ENCODE measurements around the gene CCER1.

Gene CCER1

DNA sequence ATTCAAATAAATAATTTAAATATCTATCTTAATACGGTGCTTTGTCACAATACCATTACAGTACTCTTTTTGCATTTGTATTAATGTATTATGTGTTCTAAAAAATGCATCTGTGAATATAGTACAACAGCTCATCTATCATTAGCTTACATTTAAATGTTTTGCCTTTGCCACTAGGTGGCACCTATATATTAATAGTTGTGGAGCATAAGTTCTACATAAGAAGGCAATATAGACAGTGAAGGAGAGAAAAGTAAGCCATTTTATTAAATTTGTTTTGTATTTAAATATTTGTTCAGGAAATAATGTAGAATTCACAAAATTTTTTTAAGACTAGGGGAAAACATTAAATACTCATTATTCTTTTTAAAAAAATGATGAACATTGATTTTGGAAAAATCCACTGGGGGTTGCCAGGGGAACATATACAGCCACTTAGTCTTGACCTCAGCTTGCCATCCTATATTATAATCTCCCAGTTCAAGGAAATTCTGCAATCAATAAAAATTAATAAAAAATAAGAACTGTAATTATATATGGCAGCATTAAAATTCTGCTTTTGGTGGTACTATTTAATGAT, 9.8 kb downstream of the CCER1 start:
- Histone ChIP-seq H3K9me2 (replicated peaks; ENCODE audit: control insufficient read depth, low read length) (no peaks in the 10 kb centered on the region), H3K4me2 (ENCODE audit: low read length) (no peak overlapping the region), H3K9me3 (ENCODE audit: control insufficient read depth, insufficient read depth, low read length) (no peaks in the 10 kb centered on the region), H3F3A (ENCODE audit: control insufficient read depth, insufficient read depth) (no peaks in the 10 kb centered on the region), H3K79me2 (ENCODE audit: control insufficient read depth, low read length) (no peaks in the 10 kb centered on the region), H3K27ac (ENCODE audit: low read depth, low read length) (no peak overlapping the region), H3K4me1 (ENCODE audit: control insufficient read depth, low read length) (no peaks in the 10 kb centered on the region), H3K27me3 (ENCODE audit: control insufficient read depth, low read length) (peaks cover 2% of the 10 kb centered on the region; the same call in 1 of the 2 replicates), H3K36me3 (ENCODE audit: control insufficient read depth, low read length) (no peaks in the 10 kb centered on the region), H4K20me1 (ENCODE audit: control insufficient read depth, insufficient read depth, low read depth, low read length) (no peaks in the 10 kb centered on the region), H3K4me3 (ENCODE audit: low read length) (no peak overlapping the region)
- TF ChIP-seq EZH2phosphoT487 (IDR thresholded peaks at IDR 0.05; ENCODE audit: borderline replicate concordance, low read length), result no peak
- TF ChIP-seq, protein P1, sequence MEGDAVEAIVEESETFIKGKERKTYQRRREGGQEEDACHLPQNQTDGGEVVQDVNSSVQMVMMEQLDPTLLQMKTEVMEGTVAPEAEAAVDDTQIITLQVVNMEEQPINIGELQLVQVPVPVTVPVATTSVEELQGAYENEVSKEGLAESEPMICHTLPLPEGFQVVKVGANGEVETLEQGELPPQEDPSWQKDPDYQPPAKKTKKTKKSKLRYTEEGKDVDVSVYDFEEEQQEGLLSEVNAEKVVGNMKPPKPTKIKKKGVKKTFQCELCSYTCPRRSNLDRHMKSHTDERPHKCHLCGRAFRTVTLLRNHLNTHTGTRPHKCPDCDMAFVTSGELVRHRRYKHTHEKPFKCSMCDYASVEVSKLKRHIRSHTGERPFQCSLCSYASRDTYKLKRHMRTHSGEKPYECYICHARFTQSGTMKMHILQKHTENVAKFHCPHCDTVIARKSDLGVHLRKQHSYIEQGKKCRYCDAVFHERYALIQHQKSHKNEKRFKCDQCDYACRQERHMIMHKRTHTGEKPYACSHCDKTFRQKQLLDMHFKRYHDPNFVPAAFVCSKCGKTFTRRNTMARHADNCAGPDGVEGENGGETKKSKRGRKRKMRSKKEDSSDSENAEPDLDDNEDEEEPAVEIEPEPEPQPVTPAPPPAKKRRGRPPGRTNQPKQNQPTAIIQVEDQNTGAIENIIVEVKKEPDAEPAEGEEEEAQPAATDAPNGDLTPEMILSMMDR (IDR thresholded peaks at IDR 0.05; ENCODE audit: low read depth, low read length, poor library complexity, severe bottlenecking), result peak; percentile 56

DNA sequence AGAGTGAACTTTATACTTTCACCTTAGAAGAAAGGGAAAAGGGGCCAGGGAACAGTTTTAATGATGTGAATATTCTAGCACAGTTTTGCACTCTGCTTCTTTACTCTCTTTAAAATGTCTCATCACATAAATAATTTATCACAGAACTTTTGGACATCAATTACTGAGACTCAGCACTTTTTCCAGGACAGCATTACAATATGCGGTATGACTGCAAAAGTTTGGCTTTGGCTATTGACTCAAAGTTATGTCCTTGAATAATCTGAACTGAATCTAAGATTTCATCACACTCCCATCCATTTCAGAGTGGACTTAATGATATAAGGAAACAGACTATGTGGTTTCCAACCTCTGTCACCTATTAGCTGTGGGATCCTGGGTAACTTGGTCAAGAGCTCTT, 11.7 kb downstream of the CCER1 start:
- H3K9me2 ChIP-seq (replicated peaks; ENCODE audit: control insufficient read depth, low read length), result no peaks in the 10 kb centered on the region
- no peak overlapping the region for H3K27ac ChIP-seq (ENCODE audit: low read depth, low read length)
- no peak for TF ChIP-seq EZH2phosphoT487 (IDR thresholded peaks at IDR 0.05; ENCODE audit: borderline replicate concordance, low read length)
- TF ChIP-seq, protein P1 (IDR thresholded peaks at IDR 0.05; ENCODE audit: low read depth, low read length, poor library complexity, severe bottlenecking), result no peak
- no peak overlapping the region for H3K4me3 ChIP-seq (ENCODE audit: low read length)
- no peak overlapping the region for H3K4me2 ChIP-seq (ENCODE audit: low read length)
- H4K20me1 ChIP-seq (ENCODE audit: control insufficient read depth, insufficient read depth, low read depth, low read length), result no peaks in the 10 kb centered on the region
- H3K9me3 ChIP-seq (ENCODE audit: control insufficient read depth, insufficient read depth, low read length), result no peaks in the 10 kb centered on the region
- peaks cover 2% of the 10 kb centered on the region; the same call in 1 of the 2 replicates for H3K27me3 ChIP-seq (ENCODE audit: control insufficient read depth, low read length)
- no peaks in the 10 kb centered on the region for H3F3A ChIP-seq (ENCODE audit: control insufficient read depth, insufficient read depth)
- no peaks in the 10 kb centered on the region for H3K4me1 ChIP-seq (ENCODE audit: control insufficient read depth, low read length)
- no peaks in the 10 kb centered on the region for H3K36me3 ChIP-seq (ENCODE audit: control insufficient read depth, low read length)
- no peaks in the 10 kb centered on the region for H3K79me2 ChIP-seq (ENCODE audit: control insufficient read depth, low read length)

DNA sequence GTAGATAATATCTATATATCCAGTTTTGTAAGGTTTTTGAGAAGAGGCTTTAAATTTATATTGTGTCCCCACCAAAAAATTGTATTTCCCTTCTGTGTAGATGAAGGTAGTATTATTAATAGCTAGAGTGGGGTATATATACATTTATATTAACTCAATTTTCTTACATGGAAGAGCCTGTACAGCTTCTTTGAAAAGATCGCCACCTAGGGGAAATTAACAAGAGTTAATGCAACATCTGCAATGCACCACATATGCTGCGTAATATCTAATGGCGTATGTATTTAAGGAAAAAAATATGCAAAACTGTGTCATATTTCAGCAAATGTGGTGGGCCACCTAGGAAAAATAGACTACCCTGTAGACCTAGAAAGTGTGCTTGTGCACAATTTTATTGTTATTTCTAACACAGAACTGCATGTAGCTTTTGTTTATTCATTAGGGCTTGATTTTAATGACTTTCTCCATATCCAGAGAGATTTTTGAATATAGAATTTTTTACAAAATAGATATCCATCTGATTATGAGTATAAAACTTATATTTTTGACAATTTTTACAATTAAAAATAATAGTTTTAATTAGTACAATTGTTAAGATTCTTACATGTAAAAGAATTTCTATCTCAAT, 14.0 kb downstream of the CCER1 start:
- no peaks in the 10 kb centered on the region for H3K9me2 ChIP-seq (replicated peaks; ENCODE audit: control insufficient read depth, low read length)
- H3K9me3 ChIP-seq (ENCODE audit: control insufficient read depth, insufficient read depth, low read length), result no peaks in the 10 kb centered on the region
- H3K4me2 ChIP-seq (ENCODE audit: low read length), result no peak overlapping the region
- no peaks in the 10 kb centered on the region for H3K79me2 ChIP-seq (ENCODE audit: control insufficient read depth, low read length)
- H4K20me1 ChIP-seq (ENCODE audit: control insufficient read depth, insufficient read depth, low read depth, low read length), result no peaks in the 10 kb centered on the region
- no peaks in the 10 kb centered on the region for H3F3A ChIP-seq (ENCODE audit: control insufficient read depth, insufficient read depth)
- no peaks in the 10 kb centered on the region for H3K4me1 ChIP-seq (ENCODE audit: control insufficient read depth, low read length)
- H3K4me3 ChIP-seq (ENCODE audit: low read length), result no peak overlapping the region
- no peak overlapping the region for H3K27ac ChIP-seq (ENCODE audit: low read depth, low read length)
- H3K36me3 ChIP-seq (ENCODE audit: control insufficient read depth, low read length), result no peaks in the 10 kb centered on the region
- TF ChIP-seq EZH2phosphoT487 (IDR thresholded peaks at IDR 0.05; ENCODE audit: borderline replicate concordance, low read length), result no peak
- TF ChIP-seq, protein P1 (IDR thresholded peaks at IDR 0.05; ENCODE audit: low read depth, low read length, poor library complexity, severe bottlenecking), result peak; percentile 68
- H3K27me3 ChIP-seq (ENCODE audit: control insufficient read depth, low read length), result peaks cover 2% of the 10 kb centered on the region; the same call in 1 of the 2 replicates
